ENCODE measurements around the gene SRXN1.

The SRXN1 gene

DNA sequence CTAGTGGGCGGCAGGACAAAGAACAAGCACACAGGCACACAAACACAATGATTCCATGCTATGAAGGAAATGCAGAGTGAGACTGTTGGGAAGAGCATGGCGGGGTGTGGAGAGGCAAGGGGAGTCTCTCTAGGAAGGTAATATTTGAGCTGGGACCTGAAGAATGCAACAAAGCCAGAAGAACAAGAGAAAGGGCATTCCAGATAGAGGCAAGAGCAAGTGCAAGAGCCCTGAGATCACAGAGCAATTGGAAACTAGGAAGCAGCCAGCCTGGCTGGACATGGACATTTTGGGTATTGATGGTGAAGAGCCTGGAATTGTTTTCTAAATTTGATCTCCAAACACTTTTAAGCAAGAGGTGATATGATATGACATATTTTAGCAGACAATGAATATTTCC is 15.4 kb downstream of the SRXN1 start:
- H3K27ac ChIP-seq, result no peak overlapping the region
- DNase-seq (ENCODE audit: low read depth, low spot score), result no peak

DNA sequence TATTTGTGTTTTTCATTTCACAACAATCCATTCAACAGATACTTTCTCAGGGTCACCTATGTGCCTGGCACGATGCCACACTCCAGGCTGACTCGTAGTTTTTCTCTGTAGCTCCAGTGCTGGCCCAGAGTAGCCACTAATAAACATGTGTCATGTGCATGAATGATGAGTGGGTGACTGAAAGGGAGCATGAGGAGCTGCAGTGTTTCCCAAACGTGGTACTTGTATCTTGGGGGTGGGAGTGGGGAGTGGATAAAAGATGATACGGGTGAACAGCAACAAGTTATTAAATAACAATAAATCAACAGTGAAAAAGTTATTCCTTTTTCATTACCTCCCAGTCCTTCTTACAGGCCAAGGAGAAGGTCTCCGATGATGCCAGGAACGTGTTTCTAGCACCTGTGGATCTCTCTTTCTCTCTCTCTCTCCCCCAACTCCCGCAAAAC is 17.1 kb downstream of the SRXN1 start:
- H3K27ac ChIP-seq, result no peak overlapping the region
- no peak for DNase-seq (ENCODE audit: low read depth, low spot score)

DNA sequence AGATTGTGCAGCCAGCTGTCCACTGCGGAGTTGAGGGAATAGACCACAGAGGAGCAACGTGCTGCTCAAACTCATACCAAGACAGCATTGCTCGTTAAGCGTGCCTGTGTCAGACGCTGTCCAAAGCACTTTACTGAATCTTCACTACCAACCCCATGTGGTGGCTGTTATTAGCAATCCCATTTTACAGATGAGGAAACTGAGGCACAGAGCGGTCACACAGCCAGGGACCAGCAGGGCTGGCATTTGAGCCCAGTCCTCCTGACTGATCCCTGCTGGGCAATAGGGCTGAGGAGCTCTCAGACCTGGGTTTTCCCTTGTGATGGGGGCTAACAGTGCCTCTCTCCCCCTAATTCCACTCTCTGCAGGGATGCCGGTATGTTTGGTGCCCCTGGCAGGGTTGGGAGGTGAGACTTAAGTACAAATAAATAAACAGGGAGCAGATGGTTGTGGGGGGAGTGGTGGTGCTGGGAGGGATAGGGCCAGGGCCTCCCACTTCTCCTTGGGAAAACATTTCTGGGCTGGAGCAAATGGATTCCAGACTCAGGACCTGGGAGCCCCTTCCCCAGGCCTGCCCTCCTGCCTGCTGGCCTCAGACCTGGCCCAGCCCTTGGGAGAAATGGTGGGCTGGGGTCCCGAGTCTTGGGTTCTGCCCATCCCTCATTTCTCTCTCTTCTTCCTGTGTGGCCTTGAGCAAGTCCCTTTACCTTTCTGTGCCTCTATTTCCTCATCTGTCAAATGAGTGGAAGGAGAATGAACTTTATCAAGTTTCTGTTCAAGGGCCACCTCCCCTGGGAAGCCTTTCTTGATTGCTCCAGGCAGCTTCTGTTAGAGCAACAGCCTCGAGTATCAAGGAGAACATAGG is 17.7 kb downstream of the SRXN1 start:
- no peak overlapping the region for H3K27ac ChIP-seq
- DNase-seq (ENCODE audit: low read depth, low spot score), result no peak

DNA sequence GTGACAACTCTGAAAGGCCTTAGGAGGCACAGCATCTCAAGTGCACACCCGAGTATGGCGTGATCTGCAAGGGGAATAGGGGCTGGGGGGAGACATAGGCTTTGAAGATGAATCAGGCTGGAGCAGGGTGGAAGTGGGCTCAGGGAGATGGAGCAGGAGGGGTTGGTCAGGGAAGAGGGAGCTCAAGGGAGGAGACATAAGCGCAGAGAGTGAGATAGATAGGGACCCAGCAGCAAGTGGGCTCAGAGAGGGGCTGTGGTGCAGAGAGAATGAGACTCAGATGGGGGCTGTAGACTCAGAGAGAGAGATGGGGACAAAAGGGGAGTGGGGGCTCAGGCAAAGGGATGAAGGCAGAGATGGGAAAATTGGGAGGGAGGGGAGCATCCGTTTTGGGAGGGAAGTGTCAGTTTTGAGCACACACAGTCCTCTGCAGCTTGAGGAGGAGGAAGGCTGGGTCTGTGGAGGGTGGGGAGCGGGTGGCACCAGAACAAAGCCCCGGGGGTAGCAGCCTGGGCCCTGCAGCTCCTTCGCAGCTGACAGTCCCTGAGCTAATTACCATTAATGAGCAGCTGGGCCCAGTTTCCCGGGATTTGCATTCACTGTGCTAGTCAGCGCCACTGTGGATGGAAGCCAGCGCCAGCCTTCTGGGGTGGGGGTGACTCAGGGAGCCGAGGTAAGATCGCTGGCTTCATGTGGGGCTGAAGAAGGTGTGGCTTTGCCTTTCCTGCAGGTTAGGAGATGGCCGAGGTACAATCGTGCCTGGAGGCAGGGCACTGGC is 18.7 kb downstream of the SRXN1 start:
- DNase-seq (ENCODE audit: low read depth, low spot score), result no peak
- H3K27ac ChIP-seq, result no peak overlapping the region

DNA sequence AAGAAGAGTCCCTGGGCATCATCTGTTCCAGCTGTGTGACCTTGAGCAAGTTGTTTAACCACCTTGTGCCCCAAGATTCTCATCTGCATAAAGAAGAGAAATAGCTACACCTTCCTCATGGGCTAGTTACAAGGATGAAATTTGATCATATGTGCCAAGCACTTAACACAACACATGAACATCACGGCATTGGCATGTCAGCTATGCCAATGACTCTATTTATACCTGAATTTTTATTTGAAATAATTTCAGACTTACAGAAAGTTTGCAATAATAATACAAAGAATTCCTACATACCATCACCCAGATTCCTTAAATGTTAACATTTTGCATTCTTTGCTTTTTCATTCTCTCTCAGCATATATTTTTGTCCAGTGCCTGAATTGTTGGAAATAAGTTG is 21.9 kb downstream of the SRXN1 start:
- H3K27ac ChIP-seq, result no peak overlapping the region
- no peak for DNase-seq (ENCODE audit: low read depth, low spot score)

DNA sequence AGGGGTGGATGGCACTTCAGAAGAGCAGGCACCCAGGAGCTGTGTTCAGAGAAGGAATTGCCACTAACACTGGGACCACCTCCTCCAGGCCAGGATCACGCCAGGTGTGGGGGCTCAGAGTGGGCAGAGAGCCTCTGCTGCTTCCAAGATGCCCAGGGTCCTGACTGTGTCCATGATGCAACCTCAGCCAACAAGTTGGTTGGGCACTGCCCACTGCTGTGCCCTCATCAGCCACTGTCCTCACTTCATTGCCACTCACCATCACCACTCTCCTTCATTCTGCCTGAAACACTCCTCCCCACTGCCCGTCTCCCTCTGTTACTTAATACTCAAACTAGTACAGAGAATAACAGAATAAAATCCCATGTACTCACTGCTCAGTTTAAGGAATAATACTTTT is 26.4 kb downstream of the SRXN1 start:
- no peak overlapping the region for H3K27ac ChIP-seq
- DNase-seq (ENCODE audit: low read depth, low spot score), result no peak

DNA sequence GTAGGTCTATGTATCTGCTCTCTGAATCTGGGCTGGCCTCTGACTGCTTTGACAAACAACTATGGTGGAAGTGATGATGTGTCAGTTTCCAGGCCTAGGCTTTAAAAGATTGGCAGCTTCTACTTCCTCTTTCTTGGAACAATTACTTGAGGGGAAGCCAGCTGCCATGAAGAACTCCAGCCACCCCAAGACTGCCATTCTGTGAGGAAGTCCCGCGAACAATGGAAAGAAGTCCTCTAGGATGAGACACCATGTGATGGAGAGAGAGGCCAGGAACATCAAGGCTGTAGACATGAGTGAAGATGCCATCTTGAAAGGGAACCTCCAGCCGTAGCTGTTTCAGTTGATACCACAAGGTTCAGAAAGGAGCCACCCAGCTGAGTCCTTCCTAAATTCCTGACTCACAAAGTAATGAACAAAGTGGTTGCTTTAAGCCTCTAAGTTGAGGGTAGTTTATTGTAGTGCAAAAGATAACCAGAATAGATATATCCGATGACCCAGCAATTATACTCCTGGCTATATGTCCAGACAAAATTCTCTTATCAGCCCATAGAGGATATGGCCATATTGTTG is 27.6 kb downstream of the SRXN1 start:
- DNase-seq (ENCODE audit: low read depth, low spot score), result no peak

DNA sequence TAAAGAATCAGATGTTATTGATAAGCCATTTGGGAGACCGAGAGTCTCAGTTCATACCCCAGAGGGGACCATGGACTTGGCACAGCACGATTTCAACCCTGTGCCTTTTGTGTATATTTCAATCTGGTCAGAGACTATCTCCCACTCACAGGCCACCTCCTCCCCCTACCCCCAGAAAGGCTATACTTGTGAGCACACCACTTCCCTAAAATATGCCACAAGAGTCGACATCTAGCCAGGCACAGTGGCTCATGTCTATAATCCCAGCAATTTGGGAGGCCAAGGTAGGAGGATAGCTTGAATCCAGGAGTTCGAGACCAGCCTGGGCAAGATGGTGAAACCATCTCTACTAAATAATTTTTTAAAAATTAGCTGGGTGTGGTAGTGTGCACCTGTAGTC is 29.3 kb downstream of the SRXN1 start:
- no peak overlapping the region for H3K27ac ChIP-seq
- DNase-seq (ENCODE audit: low read depth, low spot score), result no peak

More for the DNA sequence above, 27.6 kb downstream of the SRXN1 start:
- H3K27ac ChIP-seq, result no peak overlapping the region

DNA sequence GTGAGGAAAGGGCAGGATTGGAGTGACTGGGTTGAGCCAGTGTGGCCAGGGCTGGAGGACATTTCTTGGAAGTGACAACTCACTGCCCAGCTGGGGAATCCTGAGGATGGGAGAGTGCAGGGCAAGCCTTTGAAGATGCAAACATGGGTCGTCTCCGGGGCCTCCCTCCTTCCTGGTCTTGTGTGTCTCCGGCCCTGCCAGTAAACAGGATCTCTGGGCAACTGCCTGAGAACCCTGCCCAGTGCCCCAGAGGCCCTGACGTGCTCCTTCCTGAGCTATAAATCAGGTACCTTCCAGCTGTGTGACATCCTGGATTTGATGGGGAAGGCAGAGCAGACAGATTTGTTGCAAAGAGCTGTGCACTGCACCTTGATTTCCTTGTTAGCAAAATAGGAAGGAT is 30.0 kb downstream of the SRXN1 start:
- no peak overlapping the region for H3K27ac ChIP-seq
- no peak for DNase-seq (ENCODE audit: low read depth, low spot score)

DNA sequence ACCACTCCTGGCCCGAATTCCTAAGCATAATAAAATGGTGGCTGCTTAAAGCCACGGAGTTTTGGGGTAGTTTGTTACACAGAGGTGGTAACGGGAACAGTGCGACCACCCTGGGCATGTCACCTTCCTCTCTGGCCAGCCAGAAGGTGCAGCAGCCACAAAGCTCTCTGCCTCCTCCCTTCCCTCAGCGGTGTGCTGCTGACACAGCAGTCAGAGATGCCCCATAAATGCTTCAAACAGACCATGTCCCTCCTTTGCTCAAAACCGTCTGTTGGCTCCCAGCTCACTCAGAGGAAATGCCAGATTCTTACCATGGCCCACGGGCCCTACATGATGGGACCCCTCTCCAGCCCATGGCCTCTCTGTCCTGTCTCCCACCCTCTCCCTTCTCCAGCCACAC is 30.8 kb downstream of the SRXN1 start:
- H3K27ac ChIP-seq, result no peak overlapping the region
- DNase-seq (ENCODE audit: low read depth, low spot score), result no peak

DNA sequence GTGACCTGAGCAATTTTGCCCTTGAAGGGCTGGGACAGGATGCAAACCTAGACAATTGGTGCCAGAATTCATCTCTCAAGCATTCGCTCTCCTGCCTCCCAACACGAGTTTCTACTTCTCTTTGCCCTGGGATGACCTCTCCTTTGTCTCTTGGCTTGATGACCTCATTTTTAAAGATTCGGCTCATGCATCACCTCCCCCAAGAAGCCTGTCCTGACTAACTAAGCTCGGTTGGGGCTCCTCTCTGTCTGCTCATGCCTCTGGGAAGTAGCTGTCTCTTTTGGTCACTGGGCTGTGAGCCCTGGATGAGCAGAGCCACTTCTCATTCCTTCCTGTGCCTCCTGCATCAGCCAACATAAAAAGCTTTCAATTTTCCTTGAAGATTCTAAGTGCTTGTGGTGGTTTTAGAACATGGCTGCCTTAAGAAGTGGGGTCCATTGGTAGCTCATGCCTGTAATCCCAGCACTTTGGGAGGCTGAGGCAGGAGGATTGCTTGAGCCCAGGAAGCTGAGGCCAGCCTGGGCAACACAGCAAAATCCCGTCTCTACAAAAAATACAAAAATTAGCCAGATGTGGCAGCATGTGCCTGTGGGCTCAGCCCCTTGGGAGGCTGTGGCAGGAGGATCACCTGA is 31.8 kb downstream of the SRXN1 start:
- DNase-seq (ENCODE audit: low read depth, low spot score), result no peak

DNA sequence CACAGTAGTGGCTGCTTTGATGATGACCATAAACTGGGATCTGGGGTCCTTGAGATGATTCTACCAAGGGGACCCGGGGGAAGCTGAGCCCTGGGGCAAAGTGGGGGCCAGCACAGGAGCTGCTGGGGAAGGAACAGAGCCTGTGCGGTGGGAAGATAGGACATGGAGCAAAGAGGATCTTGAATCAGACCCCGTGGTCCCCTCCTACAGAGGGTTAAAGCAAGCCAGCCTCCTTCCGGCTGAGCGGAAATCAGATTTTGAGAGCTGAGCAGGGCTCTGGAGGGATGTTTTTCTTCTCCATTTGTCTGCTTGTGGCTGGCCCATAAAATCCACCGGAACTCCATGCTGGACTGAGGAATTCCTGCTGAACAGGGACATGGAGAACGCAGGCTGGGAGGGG is 32.8 kb downstream of the SRXN1 start:
- no peak for DNase-seq (ENCODE audit: low read depth, low spot score)
- H3K27ac ChIP-seq, result no peak overlapping the region

More for the DNA sequence above, 31.8 kb downstream of the SRXN1 start:
- H3K27ac ChIP-seq, result no peak overlapping the region

DNA sequence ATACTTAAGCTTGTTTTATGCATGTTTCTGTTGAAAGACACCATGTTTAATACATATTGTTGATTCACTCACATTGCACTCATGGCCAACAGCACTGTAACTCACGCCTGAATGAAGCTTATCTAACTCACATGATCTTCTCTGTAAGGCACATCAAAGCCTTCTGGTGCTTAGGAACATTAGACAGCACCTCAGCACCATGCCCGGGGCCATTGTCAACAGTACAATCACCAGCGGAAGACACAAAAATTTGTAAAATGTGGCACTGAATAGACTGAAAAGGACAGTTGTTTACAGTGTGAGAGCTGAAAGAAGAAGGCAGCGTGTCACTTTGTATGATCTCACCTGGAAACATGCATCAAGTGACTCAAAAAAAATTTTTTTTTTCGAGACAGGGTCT is 34.0 kb downstream of the SRXN1 start:
- H3K27ac ChIP-seq, result no peak overlapping the region
- no peak for DNase-seq (ENCODE audit: low read depth, low spot score)

DNA sequence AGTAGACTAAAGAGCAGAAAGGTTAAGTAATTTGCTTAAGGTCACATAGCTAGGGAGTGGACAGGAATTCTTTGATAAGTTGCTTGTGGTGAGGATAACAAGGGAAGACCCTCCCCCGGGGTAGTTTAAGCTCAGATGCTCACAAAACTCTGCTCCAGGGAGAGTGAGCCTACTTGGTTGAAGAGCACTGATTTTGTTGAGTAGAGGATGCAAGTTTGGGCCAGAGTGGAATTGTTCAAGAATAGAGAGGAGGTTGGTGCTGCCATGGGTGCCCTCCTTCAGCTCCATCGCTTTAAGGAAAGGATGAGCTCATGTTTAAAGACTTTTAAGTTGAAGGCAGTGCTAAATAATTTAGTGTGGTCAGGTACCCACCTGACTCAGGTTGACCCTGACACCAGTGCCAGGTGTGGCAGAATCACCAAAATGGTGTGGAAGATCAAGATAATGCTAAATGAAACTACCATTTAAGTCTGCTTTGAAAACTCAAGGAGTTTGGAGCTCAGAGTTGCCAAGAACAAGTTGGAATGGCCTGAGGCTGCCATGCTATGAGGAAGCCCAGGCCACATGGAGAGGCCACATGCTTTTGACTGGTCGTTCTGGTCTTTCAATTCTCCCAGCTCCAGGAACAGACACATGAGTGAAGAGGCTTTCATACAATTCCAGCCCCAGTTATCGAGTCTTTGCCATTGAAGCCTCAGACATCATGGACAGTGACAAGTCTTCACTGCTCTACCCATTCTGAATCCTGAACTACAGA is 34.9 kb downstream of the SRXN1 start:
- no peak for DNase-seq (ENCODE audit: low read depth, low spot score)
- H3K27ac ChIP-seq, result no peak overlapping the region

DNA sequence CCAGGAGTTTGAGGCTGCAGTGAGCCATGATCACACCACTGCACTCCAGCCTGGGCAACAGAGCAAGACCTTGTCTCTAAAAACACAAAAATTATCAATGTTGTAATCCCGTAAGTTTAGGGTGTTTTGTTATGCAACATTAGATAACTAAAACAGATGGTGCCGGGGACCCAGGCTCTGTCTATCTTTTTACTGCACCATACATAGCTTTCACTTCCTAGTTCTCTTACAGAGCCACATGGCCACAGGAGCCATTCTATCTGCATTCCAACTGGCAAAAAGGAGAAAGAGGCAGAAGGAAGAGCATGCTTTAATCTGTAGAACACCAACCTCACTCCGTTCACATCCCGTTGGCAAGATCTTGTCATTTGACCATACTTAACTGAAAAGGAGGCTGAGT is 37.5 kb downstream of the SRXN1 start:
- H3K27ac ChIP-seq, result no peak overlapping the region
- no peak for DNase-seq (ENCODE audit: low read depth, low spot score)

DNA sequence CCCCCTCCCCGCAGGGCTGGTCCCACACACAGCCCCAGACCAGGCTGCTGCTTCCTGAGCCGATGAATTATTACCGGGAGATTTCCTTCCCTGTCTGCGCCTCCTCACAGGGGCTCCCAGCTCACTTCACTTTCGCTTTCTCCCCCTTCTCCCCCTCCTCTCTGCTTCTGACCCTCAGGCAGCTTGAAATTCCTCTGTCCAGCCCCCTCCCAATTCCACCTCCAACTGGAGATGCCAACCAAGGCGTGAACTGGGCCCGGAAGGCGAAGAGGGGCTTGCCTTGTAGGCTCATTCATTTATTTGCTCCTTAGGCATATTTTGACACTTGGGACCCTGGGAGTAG is 41.2 kb downstream of the SRXN1 start:
- no peak overlapping the region for H3K27ac ChIP-seq
- no peak for DNase-seq (ENCODE audit: low read depth, low spot score)

DNA sequence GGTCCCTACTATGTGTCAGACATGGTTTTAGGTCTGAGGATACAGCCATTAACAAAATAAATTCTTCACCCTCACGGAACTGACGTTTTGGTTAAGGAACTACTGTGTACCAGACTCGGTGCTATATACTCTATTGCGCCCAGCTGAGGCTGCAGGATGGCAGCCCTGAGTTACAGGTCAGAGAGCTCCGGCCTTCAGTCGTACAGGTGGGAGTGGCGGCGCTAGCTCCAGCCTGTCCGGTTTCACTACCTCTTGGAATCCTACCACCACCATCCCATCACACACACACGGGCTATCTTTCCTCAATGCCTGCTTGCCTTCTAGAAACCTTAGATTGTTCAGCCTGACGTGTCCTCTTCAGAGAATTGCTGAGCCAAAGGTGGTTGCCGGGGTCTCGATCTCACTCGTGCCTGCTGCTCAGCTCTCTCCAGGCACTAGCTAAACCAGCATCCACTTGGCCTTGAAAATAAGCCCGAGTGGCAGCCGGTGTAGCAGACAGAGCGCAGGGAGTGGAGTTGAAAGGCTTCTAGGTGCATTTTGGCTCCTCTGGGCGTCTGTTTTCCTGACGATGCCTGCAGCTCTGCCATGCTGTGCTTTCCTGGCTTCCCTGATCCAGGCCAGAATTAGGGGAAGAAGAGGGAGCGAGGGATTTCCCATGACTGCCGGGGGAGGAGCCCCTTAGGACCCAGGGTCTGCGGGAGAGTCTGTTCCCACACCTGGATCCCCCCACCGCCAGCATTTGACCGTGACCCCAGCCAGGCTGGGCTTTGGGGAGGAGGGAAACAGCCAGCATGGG is 41.8 kb downstream of the SRXN1 start:
- no peak for DNase-seq (ENCODE audit: low read depth, low spot score)
- no peak overlapping the region for H3K27ac ChIP-seq

DNA sequence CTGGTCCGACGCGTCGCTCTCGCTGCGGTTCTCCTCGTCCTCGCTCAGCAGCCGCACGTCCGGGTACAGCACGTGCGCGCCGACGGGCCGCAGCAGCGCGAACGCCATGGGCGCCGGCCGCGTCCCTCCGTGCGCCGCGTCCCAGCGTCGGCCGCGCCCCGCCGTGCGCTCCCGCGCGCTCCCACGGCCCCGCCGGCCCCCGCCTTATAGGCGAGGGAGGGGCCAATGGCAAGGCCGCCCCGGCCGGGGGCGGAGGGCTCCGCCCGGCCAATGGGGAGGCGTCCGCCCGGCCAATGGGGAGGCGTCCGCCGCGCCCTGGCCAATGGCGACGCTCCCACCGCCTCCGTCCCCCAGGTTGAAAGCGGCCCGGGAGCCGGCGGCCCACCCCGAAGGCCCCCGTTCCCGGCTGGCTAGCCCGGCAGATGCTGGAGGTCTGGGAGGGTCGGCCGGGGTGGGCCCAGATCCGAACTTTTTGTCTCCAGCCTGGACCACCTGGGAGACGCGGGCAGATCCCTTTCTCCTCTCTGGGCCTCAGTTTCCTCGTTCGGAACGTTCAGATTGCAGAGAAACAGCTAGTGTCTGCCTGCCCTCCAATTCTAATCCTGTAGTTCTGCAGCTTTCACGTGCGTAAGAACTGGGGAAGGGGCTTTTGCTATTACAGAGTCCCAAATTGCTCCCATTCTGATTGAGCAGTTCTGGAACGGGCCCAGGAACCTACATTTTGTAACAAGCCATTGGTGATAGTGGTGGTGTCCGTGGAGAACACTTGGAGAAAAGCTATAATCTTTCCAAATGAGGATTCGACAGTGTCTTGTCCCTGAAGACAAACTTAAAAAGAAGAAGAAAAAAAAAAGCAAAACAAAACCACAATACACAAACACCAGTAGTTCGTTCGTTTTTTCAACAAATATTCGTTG is 42.6 kb downstream of the SRXN1 start, which contains the start of gene TCF15:
TCF15 (minus strand) TSS at position 180 of the 917 bp plus-strand sequence; CDS start at position 108, 72 bp downstream.
- H3K27ac ChIP-seq, result no peak within 1 kb of the TSS
- DNase-seq (ENCODE audit: low read depth, low spot score), result no peak

Measured in epithelial cell of prostate (primary cell).